GM12892 (cell line): Measurements from ENCODE around the gene PELO.

Source experiments
- POLR2A ChIP-seq: IDR thresholded peaks from 2 replicates; pipeline ENCODE4 v1.6.1; 2011; ENCODE audit warnings: low read depth, low read length, control low read depth
- POLR2AphosphoS5 ChIP-seq: IDR thresholded peaks from 2 replicates; pipeline ENCODE4 v1.6.1; 2011; ENCODE audit warnings: low read depth, low read length, control low read depth
- TAF1 ChIP-seq: IDR thresholded peaks from 2 replicates; pipeline ENCODE4 v1.6.1; 2011; ENCODE audit warnings: low read depth, mild to moderate bottlenecking, control low read depth, low read length, borderline replicate concordance

GRCh38 chr5:52767217-52767743 lies 20.4 kb upstream of the PELO start:
- TF ChIP-seq POLR2A, result no peak
- TF ChIP-seq POLR2AphosphoS5, result no peak
- no peak for TF ChIP-seq TAF1
